HPDE6-E6E7 (cell line): ENCODE measurements around the gene SEC31B.

Experiments used
- DNase-seq: peaks from one replicate; pipeline ENCODE4 v3.0.0; 2011; ENCODE audit warnings: missing footprints; ENCODE audit errors: extremely low spot score

Gene SEC31B, protein sequence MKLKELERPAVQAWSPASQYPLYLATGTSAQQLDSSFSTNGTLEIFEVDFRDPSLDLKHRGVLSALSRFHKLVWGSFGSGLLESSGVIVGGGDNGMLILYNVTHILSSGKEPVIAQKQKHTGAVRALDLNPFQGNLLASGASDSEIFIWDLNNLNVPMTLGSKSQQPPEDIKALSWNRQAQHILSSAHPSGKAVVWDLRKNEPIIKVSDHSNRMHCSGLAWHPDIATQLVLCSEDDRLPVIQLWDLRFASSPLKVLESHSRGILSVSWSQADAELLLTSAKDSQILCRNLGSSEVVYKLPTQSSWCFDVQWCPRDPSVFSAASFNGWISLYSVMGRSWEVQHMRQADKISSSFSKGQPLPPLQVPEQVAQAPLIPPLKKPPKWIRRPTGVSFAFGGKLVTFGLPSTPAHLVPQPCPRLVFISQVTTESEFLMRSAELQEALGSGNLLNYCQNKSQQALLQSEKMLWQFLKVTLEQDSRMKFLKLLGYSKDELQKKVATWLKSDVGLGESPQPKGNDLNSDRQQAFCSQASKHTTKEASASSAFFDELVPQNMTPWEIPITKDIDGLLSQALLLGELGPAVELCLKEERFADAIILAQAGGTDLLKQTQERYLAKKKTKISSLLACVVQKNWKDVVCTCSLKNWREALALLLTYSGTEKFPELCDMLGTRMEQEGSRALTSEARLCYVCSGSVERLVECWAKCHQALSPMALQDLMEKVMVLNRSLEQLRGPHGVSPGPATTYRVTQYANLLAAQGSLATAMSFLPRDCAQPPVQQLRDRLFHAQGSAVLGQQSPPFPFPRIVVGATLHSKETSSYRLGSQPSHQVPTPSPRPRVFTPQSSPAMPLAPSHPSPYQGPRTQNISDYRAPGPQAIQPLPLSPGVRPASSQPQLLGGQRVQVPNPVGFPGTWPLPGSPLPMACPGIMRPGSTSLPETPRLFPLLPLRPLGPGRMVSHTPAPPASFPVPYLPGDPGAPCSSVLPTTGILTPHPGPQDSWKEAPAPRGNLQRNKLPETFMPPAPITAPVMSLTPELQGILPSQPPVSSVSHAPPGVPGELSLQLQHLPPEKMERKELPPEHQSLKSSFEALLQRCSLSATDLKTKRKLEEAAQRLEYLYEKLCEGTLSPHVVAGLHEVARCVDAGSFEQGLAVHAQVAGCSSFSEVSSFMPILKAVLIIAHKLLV

DNA sequence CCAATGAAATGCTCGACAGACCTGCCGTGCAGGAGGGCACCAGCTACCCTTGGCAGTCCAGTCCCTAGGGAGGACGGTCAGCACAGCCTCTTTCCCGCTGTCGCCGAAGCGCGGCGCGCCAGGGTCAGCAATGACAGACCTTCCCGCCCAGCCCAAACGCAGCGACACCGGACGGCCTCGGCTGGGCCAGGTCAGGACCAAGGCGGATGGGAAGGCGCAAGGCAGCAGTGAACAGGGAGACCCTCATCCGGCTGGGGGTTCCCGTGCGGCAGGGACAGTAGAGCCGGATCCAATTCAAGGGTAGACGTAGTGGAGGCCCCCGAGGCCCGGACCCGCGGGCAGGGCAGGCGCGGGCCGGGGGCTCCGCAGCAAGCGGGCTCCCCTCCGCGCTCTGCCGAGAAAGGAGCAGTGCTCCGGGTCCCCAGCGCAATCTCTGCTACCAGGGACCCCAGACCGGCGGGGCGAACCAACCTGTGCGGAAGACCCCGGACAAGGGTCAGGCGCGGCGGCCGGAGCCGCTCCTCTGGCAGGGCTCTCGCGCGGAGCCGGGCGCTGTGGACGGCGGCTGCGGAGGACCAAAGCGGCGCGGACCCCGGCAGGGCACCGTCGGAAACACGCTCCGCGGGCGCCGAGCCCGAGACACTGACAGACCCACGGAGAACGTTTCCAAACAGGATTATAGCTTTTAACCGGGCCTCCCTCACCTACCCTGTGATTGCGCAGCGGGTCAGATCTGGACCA, at the start of gene SEC31B:
TSS of gene SEC31B (minus strand) at position 551 of the 741 bp plus-strand sequence. CDS start 2,909 bp downstream, outside the sequence.
- no peak for DNase-seq

DNA sequence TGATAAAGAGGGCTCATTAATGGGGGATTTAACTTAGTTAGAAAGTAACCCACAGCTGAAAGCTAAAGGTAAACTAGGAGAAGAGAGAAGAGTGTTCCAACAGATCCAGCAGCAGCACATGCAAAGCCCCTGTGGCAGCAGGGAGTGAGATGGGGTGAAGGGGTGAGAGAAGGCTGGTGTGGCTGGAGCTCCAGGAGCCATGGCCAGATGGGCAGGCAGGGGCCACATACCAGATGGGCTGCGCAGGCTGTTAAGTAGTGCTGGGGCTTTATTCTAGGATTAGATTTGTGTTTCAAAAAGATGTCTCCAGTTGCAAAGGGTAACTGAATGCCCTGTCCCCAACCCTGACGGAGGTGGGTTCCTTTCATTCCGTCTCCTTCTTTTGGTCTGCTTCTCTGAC, 49.3 kb upstream of the SEC31B start:
- DNase-seq, result no peak

DNA sequence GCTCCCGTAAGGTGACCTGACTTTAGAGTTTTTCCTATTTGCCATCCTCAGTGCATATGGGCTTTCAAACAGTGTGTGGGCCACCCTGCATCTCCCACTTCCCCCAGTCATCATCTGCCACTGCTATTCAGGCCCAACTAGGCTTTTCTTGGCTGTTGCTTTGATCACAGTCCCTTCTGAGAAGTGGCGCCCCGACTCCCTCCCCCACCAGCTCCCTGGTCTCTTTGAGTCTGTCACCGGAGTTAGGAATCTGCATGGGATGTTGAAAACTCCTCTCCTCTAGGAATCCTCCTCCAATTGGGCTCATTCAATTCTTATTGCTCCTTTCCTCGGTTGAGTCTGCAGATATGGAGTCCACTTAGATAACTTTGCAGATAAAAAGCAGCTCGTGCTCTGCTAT, 48.2 kb upstream of the SEC31B start:
- no peak for DNase-seq

DNA sequence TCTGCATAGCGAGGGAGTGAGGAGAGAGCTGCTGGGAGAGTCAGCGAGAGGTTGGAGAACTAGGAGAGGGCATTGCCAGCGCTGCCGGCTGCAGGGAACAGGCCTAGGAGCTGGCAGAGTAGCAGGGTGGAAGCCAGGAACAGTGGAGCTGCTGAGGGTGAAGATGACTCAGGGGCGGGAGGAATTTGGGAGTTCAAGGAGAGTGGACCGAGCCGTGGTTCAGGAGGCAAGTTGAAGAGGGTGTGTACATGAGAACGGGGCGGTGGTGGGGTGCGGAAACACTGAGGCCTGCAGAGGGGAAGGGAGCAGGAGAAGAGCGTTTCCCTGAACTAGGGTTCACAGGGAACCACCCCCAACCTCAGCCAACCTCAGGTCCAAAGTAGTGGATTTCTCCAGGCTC, 47.6 kb upstream of the SEC31B start:
- DNase-seq, result no peak

DNA sequence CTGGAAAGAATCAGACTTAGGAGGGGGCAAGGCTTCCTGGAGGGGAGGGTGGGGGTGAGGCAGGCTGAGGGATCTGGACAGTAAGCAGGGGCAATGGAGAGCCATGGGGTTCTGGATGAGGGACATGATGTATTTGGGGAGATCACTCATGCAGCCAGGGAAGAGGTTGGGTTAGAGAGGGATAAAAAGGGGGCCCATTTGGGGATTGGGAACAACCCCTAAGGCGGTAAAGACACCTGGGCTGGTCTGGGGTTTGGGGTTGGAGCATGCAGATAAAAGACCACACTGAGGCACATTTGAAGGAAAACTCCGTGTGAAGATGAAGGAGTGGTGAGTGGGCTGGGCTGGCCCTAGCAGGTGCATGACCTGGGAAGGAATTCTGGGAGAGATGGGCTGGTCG, 46.9 kb upstream of the SEC31B start:
- no peak for DNase-seq

DNA sequence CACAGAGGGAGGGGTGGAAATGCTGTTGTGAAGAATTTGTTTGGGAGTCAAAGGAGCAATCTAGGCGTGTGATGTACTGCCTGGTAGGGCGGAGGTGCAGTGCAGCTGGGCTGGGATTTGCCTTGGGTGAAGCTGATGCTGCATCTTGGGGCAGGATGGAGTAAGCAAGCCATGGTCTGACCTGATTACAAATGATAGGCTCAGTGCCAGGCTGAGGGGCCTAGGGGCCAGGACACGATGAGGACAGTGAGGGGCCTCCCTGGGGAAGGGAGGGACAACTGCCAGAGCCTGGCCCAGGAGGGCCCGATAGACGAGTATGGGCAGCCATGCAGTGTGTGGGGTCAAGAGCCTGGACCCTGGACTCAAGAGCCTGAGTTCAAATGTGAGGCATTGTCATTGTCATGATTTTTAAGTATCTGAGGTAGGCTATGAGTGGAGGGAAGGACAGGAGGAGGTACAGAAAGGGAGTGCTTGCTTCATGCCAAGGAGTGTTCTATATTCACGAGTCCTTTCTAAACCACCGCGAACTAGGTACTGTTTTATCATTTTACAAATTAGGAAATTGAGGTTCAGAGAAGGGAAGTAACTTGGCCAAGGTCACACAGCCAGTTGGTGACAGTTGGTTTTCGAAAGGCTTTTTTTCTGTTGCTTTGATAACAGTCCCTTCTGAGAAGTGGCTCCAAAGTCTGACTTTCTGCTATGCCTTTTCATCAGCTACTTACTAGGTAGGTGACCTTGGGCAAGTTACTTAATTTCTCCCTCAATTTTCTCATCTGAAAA, 45.7 kb upstream of the SEC31B start:
- no peak for DNase-seq

DNA sequence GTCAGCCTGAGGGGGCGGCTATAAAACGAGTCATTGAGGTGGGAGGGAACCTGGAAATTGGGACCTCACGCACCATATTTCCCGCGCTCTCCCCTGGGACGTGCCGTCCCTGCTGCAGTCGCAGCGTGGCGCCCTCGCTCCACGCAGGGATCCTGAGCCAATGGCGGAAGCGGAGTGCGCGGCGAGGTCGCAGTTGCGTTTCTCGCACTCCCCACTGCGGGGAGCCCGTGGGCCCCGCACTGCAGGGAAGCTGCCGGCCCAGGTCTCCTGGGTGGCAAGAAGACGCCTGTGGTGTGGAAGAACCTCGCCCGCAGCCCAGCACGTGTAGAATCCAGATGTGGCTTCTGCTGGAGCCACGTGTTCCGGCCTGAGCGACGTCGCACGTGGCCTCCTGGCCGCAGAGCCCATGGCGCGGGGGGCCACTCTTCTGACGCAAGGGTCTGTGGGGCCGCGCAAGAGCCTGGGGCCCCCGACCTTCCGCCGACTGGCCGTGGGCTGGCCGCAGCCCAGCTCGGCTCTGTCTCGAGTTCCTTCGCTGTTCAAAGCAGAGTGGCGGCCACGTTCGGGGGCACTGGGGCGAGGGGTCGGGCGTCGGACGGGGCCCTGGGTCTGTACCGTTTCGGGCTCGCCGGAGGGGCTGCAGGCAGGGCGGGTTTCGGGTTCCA, 42.5 kb upstream of the SEC31B start:
- peak; percentile 92 for DNase-seq

DNA sequence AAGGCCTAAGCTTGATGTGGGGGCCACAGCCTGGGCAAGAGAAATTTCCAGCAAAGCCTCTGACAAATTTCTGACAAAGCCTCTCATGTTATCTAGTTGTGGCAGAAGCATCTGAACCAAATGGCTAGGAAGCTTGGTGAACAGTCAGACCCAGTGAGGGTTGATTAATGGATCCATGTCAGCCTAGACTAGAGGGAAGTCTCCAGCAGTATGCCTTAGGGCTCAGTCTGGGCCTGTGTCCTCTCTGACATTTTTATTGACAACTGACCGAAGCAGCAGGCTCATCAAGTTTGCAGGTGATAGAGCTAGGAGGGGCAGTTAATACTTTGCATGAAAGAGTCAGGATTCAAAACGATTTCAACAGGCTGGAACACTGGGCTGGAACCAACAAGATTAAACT, 41.3 kb upstream of the SEC31B start:
- no peak for DNase-seq

DNA sequence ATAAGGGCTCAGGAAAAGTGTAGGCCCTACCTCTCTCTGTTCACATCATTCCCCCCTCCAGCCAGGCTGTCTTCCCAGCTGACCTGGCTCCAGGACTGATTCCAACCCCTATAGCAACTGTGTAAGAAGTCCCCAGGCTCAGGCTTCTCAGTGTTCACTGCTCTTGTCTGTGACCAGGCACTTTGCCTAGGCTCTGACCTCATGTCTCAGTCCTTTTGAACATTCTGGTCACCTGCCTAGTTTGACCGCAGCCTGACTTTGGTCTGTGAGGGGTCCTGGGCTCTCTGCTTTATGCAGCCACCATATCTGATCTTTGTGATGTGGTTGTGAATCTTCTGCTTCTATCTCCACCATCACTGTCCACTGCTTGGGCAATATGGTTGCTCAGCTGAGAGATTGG, 40.6 kb upstream of the SEC31B start:
- DNase-seq, result no peak

DNA sequence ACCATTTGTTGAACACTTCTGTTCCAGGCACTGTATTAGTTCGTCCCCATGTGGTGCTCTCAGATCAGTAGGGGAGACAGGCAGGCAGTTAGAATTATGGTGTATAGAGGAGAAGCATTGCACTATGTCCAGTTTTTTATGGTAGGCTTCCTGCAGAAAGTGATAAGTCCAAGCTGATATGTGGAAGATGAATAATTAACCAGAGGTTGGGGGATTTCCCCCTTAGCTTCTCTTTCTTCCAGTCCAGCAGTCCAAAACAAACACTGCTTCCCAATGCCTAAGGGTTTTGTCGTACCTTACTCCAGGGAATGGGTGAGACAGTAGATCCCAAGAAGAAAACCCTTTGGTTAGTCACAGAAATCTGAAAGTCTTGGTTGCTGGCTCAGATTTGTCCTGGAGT, 35.2 kb upstream of the SEC31B start:
- DNase-seq, result no peak

DNA sequence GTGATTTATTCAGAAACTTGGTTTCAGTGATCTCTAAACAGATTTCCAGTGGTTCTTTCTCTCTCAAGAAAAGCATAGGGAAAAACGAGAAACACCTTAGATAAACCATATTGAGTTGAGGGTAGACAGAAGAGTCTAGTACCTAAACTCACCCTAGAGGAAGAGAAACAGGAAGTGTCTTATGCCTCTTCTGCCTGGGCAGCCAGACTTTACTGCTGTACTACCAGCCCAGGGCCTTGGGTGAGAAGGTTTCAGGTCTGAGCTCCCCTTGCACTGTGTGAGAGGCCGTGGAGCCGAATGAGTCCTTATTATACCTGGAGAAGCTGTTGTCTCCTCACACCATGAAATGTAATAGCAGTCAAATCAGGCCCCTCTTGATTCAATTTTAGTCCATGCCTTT, 34.3 kb upstream of the SEC31B start:
- no peak for DNase-seq

DNA sequence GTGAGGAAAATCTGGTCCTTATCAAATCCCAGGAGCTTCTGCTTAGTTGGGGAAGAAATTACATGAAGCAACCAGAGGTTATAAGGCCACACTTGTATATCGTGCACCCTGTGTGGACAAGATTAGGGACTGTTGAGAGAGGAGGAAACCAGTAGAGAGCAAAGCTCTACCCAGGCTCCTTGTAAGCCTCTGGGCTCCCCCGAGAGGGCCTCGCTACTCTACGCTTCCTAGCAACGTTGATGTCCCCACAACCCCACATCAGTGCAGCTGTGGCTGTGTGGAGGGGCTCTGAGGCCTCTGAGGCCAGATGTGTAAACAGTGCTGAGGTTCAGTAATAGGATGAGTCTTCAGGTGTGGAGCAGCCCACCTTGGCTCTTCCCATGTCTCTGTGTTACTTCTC, 32.1 kb upstream of the SEC31B start:
- no peak for DNase-seq

DNA sequence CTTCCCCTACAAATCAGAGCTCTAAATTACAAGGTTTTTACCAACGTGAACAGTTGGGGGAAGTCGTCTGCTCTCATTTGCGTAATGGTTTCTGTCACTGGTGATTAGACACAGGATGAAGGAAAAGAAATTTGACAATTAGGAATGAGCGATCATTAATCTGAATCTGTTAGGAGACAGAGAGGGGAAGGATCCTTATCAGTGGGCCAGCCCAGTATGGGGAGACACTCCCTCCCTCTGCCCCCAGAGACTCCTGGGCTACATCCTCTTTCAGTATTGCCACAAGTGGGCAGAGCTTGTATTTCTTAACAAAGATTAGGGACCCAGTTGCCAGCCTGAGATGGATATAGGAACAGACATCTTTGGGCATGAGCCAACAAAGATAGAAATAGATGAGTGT, 31.5 kb upstream of the SEC31B start:
- no peak for DNase-seq

DNA sequence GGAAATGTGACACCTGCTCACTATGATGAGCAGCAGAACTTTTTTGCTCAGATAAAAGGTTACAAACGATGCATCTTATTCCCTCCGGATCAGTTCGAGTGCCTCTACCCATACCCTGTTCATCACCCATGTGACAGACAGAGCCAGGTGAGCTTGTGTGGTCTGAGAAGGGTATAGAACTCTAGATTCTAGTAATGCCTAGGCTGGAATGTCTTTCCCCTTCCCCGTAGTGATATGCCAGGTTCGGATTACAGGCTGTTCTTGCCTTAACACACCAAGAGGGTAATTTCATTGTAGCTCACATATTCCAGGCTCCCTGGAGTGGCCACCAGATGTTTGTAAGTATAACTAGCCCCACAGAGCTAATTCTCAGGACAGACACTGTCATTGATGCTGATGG, 25.3 kb upstream of the SEC31B start:
- no peak for DNase-seq

DNA sequence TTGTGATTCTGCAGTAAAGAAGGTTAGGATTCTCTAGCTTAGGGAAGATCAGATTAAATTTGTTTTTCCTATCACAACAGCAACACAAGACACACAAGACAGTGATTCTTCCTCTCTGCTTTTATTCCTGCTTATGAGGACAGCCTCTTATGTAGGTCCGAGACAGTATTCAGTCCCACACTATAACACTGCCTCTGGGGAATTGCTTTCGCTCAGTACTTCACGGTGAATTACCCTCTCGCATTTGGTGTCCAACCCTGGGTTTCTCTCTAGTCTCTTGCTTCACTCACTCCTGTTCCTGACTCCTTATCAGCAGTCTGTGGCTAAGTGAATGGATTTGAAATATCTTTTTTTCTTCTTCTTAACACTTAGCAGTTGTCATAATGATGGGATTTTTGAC, 17.8 kb upstream of the SEC31B start:
- no peak for DNase-seq

DNA sequence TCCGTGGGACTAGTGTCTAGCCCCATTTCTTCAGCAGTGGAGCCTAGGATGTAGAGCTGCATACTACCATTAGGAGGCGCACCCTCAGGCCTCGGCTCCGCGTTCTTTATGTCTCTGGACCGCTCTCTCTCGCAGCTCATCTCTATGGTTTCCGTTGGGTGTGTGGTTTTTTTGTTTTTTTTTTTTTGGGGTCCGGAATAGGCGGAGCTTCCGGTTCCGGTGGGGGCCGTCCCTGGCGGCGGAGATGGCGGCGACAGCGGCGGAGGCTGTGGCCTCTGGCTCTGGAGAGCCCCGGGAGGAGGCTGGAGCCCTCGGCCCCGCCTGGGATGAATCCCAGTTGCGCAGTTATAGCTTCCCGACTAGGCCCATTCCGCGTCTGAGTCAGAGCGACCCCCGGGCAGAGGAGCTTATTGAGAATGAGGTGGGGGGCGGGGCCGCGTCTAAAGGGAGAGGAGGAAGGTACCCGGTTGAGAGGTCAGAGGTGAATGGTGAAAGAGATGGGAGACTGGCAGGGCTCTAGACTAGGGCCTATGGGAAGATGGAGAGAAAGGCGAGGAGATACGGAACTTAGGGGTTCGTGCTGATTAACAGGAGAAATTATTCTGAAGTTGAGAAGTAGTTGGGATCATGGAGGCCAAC, 16.2 kb upstream of the SEC31B start, which contains the start of gene HIF1AN:
TSS of gene HIF1AN (plus strand) at position 229 of the 639 bp plus-strand sequence. CDS start at position 245, 16 bp downstream.
- peak; percentile 95 for DNase-seq

DNA sequence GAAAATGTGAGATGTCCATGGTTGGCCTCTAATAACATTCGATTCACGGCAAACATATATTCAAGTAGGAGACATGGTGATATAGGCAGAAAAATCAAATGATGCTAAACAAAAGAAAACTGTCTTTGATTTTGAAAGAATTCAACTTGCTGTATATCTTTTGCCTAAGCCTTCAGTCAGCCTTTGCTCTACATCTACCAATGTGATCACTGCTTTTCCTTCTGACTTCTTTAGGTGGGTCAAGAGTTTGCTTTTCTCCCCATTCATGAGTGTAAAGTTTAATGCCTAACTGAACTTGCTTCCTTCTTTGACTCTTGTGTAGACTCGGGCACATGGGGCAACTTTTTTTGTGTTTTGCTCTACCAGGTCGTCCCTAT, 15.7 kb upstream of the SEC31B start:
- no peak for DNase-seq

DNA sequence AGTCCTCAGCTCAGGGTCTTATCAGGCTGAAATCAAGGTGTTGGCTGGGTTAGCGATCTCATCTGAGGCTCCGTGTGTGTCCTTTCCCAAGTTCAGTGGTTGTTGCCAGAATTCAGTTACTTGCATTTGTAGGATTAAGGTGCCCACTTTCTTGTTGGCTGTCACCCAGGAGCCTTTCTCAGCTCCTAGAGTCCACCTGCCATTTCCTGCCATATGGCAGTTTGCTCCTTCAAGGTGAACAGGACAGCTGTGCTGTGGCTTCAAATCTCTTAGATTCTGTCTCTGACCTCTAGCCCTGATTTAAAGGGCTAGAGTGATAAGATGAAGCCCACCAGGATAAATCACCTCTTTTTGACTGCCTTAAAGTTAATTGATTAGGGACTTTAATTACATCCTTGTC, 15.1 kb upstream of the SEC31B start:
- no peak for DNase-seq

DNA sequence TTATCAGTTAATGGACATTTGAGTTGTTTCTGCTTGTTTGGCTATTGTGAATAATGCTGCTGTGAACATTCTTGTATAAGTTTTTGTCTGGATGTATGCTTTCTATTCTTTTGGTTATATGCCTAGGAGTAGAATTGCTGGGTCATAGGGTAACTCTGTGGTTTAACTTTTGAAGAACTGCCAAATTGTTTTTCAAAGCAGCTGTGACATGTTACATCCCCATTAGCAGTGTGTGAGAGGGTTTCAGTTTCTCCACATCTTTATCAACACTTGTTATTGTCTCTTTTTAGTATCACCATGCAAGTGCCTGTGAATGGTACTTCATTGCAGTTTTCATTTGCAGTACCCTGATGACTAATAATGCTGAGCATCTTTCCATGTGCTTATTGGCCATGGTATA, 12.1 kb upstream of the SEC31B start:
- DNase-seq, result no peak
